ENCODE measurements around the gene LRP8. TPM values are rescaled to one million over a fixed set of nuclear protein-coding genes. Genes with fewer than 3 reads are reported as not detected.

LRP8 gene
- total RNA-seq = 10 to 100 TPM; 22.7 to 36.7 TPM
- 10 to 100 TPM; 59.6 to 62.9 TPM for polyA plus RNA-seq (ENCODE audit: insufficient read length in 2 of 2)
- long read RNA-seq, donor 1 = 0 reads
- long read RNA-seq, donor 2 = 0 reads
- long read RNA-seq, donor 3 = 0 reads
- long read RNA-seq, donor 4 = 0 reads

GRCh38 chr1:53328009-53328461 lies at the start of gene LRP8:
Gene LRP8 (minus strand): TSS chr1:53328070. CDS start chr1:53327912, 158 bp downstream.
- peak in 3 of 6 donors; percentile 73 to 94 (median 93) for DNase-seq (ENCODE audit: low read depth in 4 of 6, low spot score in 6 of 6)
- H3K4me1 ChIP-seq (ENCODE audit: control insufficient read depth, insufficient read depth, low read length) = peaks cover 47% of the 10 kb centered on the region
- no peaks in the 10 kb centered on the region for H3K27me3 ChIP-seq (ENCODE audit: control insufficient read depth, insufficient read depth, low read length)
- peak within 1 kb of the TSS; percentile 84 for H3K27ac ChIP-seq (ENCODE audit: low read depth, low read length)
- under 1% methylated on average over 47 of the region's 47 CpGs for WGBS (ENCODE audit: insufficient coverage)
- H3K4me3 ChIP-seq (ENCODE audit: low read depth, low read length) = peak within 1 kb of the TSS; percentile 71
- H3K36me3 ChIP-seq (ENCODE audit: control insufficient read depth, insufficient read depth, low read length) = peaks cover 15% of the 10 kb centered on the region
- no peaks in the 10 kb centered on the region for H3K9me3 ChIP-seq (ENCODE audit: control insufficient read depth, insufficient read depth, low read length)

- Histone ChIP-seq H3K36me3 (ENCODE audit: control insufficient read depth, insufficient read depth, low read length) (no peaks in the 10 kb centered on the region), H3K4me3 (ENCODE audit: low read depth, low read length) (no peak overlapping the region), H3K27me3 (ENCODE audit: control insufficient read depth, insufficient read depth, low read length) (no peaks in the 10 kb centered on the region), H3K27ac (ENCODE audit: low read depth, low read length) (no peak overlapping the region), H3K9me3 (ENCODE audit: control insufficient read depth, insufficient read depth, low read length) (no peaks in the 10 kb centered on the region), H3K4me1 (ENCODE audit: control insufficient read depth, insufficient read depth, low read length) (peaks cover 12% of the 10 kb centered on the region)
- 87% methylated on average over 12 of the region's 13 CpGs for WGBS (ENCODE audit: insufficient coverage)
- DNase-seq (ENCODE audit: low read depth in 4 of 6, low spot score in 6 of 6) = no peak
These were observed 49.6 kb upstream of the LRP8 start for GRCh38 chr1:53377438-53377841.

GRCh38 chr1:53376742-53377437 lies 49.0 kb upstream of the LRP8 start:
- Histone ChIP-seq H3K4me3 (ENCODE audit: low read depth, low read length) (no peak overlapping the region), H3K36me3 (ENCODE audit: control insufficient read depth, insufficient read depth, low read length) (no peaks in the 10 kb centered on the region), H3K27me3 (ENCODE audit: control insufficient read depth, insufficient read depth, low read length) (no peaks in the 10 kb centered on the region), H3K9me3 (ENCODE audit: control insufficient read depth, insufficient read depth, low read length) (no peaks in the 10 kb centered on the region), H3K4me1 (ENCODE audit: control insufficient read depth, insufficient read depth, low read length) (peaks cover 12% of the 10 kb centered on the region), H3K27ac (ENCODE audit: low read depth, low read length) (no peak overlapping the region)
- 78% methylated on average over 7 of the region's 14 CpGs for WGBS (ENCODE audit: insufficient coverage)
- no peak for DNase-seq (ENCODE audit: low read depth in 4 of 6, low spot score in 6 of 6)

- H3K27me3 ChIP-seq (ENCODE audit: control insufficient read depth, insufficient read depth, low read length) = no peaks in the 10 kb centered on the region
- H3K36me3 ChIP-seq (ENCODE audit: control insufficient read depth, insufficient read depth, low read length) = no peaks in the 10 kb centered on the region
- no peak overlapping the region for H3K27ac ChIP-seq (ENCODE audit: low read depth, low read length)
- 31% methylated on average over 7 of the region's 14 CpGs for WGBS (ENCODE audit: insufficient coverage)
- H3K4me1 ChIP-seq (ENCODE audit: control insufficient read depth, insufficient read depth, low read length) = peaks cover 17% of the 10 kb centered on the region
- no peak overlapping the region for H3K4me3 ChIP-seq (ENCODE audit: low read depth, low read length)
- peak in 2 of 6 donors; percentile 47 to 48 for DNase-seq (ENCODE audit: low read depth in 4 of 6, low spot score in 6 of 6)
- no peaks in the 10 kb centered on the region for H3K9me3 ChIP-seq (ENCODE audit: control insufficient read depth, insufficient read depth, low read length)
These were observed 48.2 kb upstream of the LRP8 start for GRCh38 chr1:53376041-53376461.

GRCh38 chr1:53375440-53375839 lies 47.6 kb upstream of the LRP8 start:
- DNase-seq (ENCODE audit: low read depth in 4 of 6, low spot score in 6 of 6) = no peak
- no peak overlapping the region for H3K27ac ChIP-seq (ENCODE audit: low read depth, low read length)
- H3K36me3 ChIP-seq (ENCODE audit: control insufficient read depth, insufficient read depth, low read length) = no peaks in the 10 kb centered on the region
- no peak overlapping the region for H3K4me3 ChIP-seq (ENCODE audit: low read depth, low read length)
- no peaks in the 10 kb centered on the region for H3K9me3 ChIP-seq (ENCODE audit: control insufficient read depth, insufficient read depth, low read length)
- 58% methylated on average over 13 of the region's 13 CpGs for WGBS (ENCODE audit: insufficient coverage)
- H3K27me3 ChIP-seq (ENCODE audit: control insufficient read depth, insufficient read depth, low read length) = no peaks in the 10 kb centered on the region
- H3K4me1 ChIP-seq (ENCODE audit: control insufficient read depth, insufficient read depth, low read length) = peaks cover 21% of the 10 kb centered on the region

- Histone ChIP-seq H3K4me3 (ENCODE audit: low read depth, low read length) (no peak overlapping the region), H3K27me3 (ENCODE audit: control insufficient read depth, insufficient read depth, low read length) (no peaks in the 10 kb centered on the region), H3K27ac (ENCODE audit: low read depth, low read length) (no peak overlapping the region), H3K4me1 (ENCODE audit: control insufficient read depth, insufficient read depth, low read length) (peaks cover 30% of the 10 kb centered on the region), H3K9me3 (ENCODE audit: control insufficient read depth, insufficient read depth, low read length) (no peaks in the 10 kb centered on the region), H3K36me3 (ENCODE audit: control insufficient read depth, insufficient read depth, low read length) (no peaks in the 10 kb centered on the region)
- peak in 1 of 6 donors; percentile 26 for DNase-seq (ENCODE audit: low read depth in 4 of 6, low spot score in 6 of 6)
- 80% methylated on average over 2 of the region's 11 CpGs for WGBS (ENCODE audit: insufficient coverage)
These were observed 45.4 kb upstream of the LRP8 start for GRCh38 chr1:53373246-53373645.

GRCh38 chr1:53372501-53372951 lies 44.7 kb upstream of the LRP8 start:
- no peak for DNase-seq (ENCODE audit: low read depth in 4 of 6, low spot score in 6 of 6)
- WGBS (ENCODE audit: insufficient coverage) = 95% methylated on average over 6 of the region's 6 CpGs
- H3K36me3 ChIP-seq (ENCODE audit: control insufficient read depth, insufficient read depth, low read length) = no peaks in the 10 kb centered on the region
- H3K4me1 ChIP-seq (ENCODE audit: control insufficient read depth, insufficient read depth, low read length) = peaks cover 34% of the 10 kb centered on the region
- no peaks in the 10 kb centered on the region for H3K9me3 ChIP-seq (ENCODE audit: control insufficient read depth, insufficient read depth, low read length)
- no peaks in the 10 kb centered on the region for H3K27me3 ChIP-seq (ENCODE audit: control insufficient read depth, insufficient read depth, low read length)
- H3K4me3 ChIP-seq (ENCODE audit: low read depth, low read length) = no peak overlapping the region
- no peak overlapping the region for H3K27ac ChIP-seq (ENCODE audit: low read depth, low read length)

- H3K4me3 ChIP-seq (ENCODE audit: low read depth, low read length) = no peak overlapping the region
- H3K27ac ChIP-seq (ENCODE audit: low read depth, low read length) = no peak overlapping the region
- 75% methylated on average over 4 of the region's 5 CpGs for WGBS (ENCODE audit: insufficient coverage)
- no peaks in the 10 kb centered on the region for H3K27me3 ChIP-seq (ENCODE audit: control insufficient read depth, insufficient read depth, low read length)
- H3K4me1 ChIP-seq (ENCODE audit: control insufficient read depth, insufficient read depth, low read length) = peaks cover 34% of the 10 kb centered on the region
- H3K36me3 ChIP-seq (ENCODE audit: control insufficient read depth, insufficient read depth, low read length) = no peaks in the 10 kb centered on the region
- no peaks in the 10 kb centered on the region for H3K9me3 ChIP-seq (ENCODE audit: control insufficient read depth, insufficient read depth, low read length)
- DNase-seq (ENCODE audit: low read depth in 4 of 6, low spot score in 6 of 6) = no peak
These were observed 44.0 kb upstream of the LRP8 start for GRCh38 chr1:53371851-53372250.

- Histone ChIP-seq H3K4me1 (ENCODE audit: control insufficient read depth, insufficient read depth, low read length) (peaks cover 31% of the 10 kb centered on the region), H3K4me3 (ENCODE audit: low read depth, low read length) (no peak overlapping the region), H3K27me3 (ENCODE audit: control insufficient read depth, insufficient read depth, low read length) (no peaks in the 10 kb centered on the region), H3K9me3 (ENCODE audit: control insufficient read depth, insufficient read depth, low read length) (no peaks in the 10 kb centered on the region), H3K27ac (ENCODE audit: low read depth, low read length) (no peak overlapping the region), H3K36me3 (ENCODE audit: control insufficient read depth, insufficient read depth, low read length) (no peaks in the 10 kb centered on the region)
- WGBS (ENCODE audit: insufficient coverage) = 10% methylated on average over 6 of the region's 15 CpGs
- DNase-seq (ENCODE audit: low read depth in 4 of 6, low spot score in 6 of 6) = peak in 1 of 6 donors; percentile 78
These were observed 43.3 kb upstream of the LRP8 start for GRCh38 chr1:53371121-53371666.

All from spinal cord (tissue), 10 donors.